Renal cortex interstitium (tissue), 11 donors: ENCODE measurements around the gene KDM4D. TPM values are rescaled to one million over a fixed set of nuclear protein-coding genes. Genes with fewer than 3 reads are reported as not detected.
A peak's percentile ranks its signal among the peaks of the same experiment; 100 is the strongest.
"Not testable (repeated sequence)": the region's sequence is repeated elsewhere in the genome, so short reads cannot be mapped to it uniquely, and the experiment has no call there.

Source experiments
- DNase-seq, 11 donors: peaks; one replicate each; pipeline ENCODE4 v3.0.0-alpha.2; 2013; ENCODE audit warnings: low read depth in 9 of 11, low spot score in 4 of 11; ENCODE audit errors: extremely low read depth in 1 of 11
- polyA plus RNA-seq, 3 donors: library from polyadenylated mRNA; unstranded; fragments of 120-200 nt; gene quantifications; one replicate each; pipeline ENCODE4 v1.2.1, GENCODE V29; 2013; ENCODE audit not compliant: insufficient read length in 3 of 3

The KDM4D gene
- polyA plus RNA-seq, 3 donors = 2.0 to 2.1 (median 2.0) TPM

GRCh38 chr11:95011376-95011775 is 37.9 kb downstream of the KDM4D start:
- DNase-seq = no peak

GRCh38 chr11:95014184-95014821 is 40.8 kb downstream of the KDM4D start:
- no peak for DNase-seq

- DNase-seq = no peak
These were observed 42.6 kb downstream of the KDM4D start for GRCh38 chr11:95016139-95016538.

- DNase-seq = not testable (repeated sequence)
These were observed 48.0 kb downstream of the KDM4D start for GRCh38 chr11:95021468-95021867.

GRCh38 chr11:95024958-95025357 is 51.4 kb downstream of the KDM4D start, which contains the start of gene KDM4E:
Gene KDM4E (plus strand): TSS chr11:95025258. CDS start chr11:95025558, 300 bp downstream.
- no peak for DNase-seq

- DNase-seq = not testable (repeated sequence)
These were observed 52.1 kb downstream of the KDM4D start for GRCh38 chr11:95025594-95025993.

- DNase-seq = no peak
These were observed 54.8 kb downstream of the KDM4D start for GRCh38 chr11:95028357-95028756.

GRCh38 chr11:95033051-95033450 is 59.5 kb downstream of the KDM4D start:
- no peak for DNase-seq

GRCh38 chr11:95035316-95035715 is 61.8 kb downstream of the KDM4D start:
- no peak for DNase-seq

- peak in 1 of 11 donors; percentile 12 for DNase-seq
These were observed 64.0 kb downstream of the KDM4D start for GRCh38 chr11:95037356-95038035.

GRCh38 chr11:95042239-95042638 is 68.7 kb downstream of the KDM4D start:
- no peak for DNase-seq

GRCh38 chr11:95042906-95043305 is 69.4 kb downstream of the KDM4D start:
- DNase-seq = no peak

- DNase-seq = no peak
These were observed 70.5 kb downstream of the KDM4D start for GRCh38 chr11:95044010-95044409.

- no peak for DNase-seq
These were observed 72.3 kb downstream of the KDM4D start for GRCh38 chr11:95045812-95046211.

Other genes with a start within 250 kb of the KDM4D start
- gene AMOTL1, start 205.4 kb upstream of the KDM4D start, polyA plus RNA-seq = 10 to 100 TPM; 39.1 to 49.9 (median 47.3) TPM
- gene CWC15, start 153 bp upstream of the KDM4D start, polyA plus RNA-seq = 100 to 1,000 TPM; 110 to 131 (median 111) TPM
- under 1 TPM; 0.20 to 0.54 (median 0.30) TPM for gene KDM4E, start 51.5 kb downstream of the KDM4D start, polyA plus RNA-seq
- not detected for gene KDM4F, start 75.7 kb downstream of the KDM4D start, polyA plus RNA-seq
- 10 to 100 TPM; 60.2 to 72.7 (median 60.8) TPM for gene SRSF8, start 93.2 kb downstream of the KDM4D start, polyA plus RNA-seq
- gene ENDOD1, start 116.1 kb downstream of the KDM4D start, polyA plus RNA-seq = 10 to 100 TPM; 18.1 to 24.4 (median 22.4) TPM